ENCODE measurements around the gene GZF1. TPM values are rescaled to one million over a fixed set of nuclear protein-coding genes. Genes with fewer than 3 reads are reported as not detected.

The GZF1 gene
- polyA plus RNA-seq, 1 of the 3 experiments (the other 2 are of a cell fraction): 20.6 TPM

DNA sequence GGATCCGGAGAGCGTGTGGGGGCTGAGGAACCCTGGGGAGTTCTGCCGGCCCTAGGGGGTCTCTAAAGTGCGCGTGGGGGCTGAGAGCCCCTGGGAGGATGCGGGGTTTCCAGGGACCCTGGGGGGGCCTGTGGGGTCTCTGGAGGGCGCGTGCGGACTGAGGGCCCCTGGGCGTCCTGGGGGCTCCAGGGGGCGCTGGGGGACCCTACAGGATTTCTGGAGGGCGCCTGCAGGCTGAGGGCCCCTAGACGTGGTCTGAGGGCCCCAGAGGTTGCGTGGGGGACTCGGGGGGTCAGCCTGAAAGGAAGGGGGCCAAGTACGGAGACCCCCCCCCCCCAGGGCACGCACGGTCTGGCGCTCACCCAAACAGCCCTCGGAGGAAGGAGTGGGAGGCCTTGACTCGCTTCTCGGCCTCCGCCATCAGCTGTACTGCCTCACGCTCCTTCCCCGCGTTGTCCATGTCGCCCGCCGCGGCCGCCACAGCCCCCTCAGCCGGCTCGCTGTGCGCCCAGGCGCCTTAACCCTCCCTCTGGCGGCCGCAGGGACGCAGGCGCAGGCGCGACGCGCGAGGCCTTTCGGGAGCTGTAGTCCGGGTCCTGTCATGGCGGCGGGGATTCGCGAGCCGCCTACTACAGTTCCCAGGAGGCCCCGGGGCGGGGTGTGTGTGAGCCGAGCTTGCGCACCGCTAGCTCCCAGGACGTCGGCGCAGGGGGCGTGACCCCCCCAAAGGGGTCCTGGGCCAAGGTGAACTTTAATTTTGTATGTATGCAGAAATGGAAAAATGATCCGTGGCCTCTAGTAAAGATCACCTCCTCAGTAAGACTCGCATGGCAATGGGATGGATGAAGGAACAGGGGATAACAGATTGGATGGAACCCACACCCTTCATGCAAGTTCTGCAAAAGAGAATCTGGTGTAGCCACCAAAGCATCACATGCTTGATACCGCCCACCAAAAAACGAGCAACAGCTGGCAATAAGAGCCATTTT lies 59.3 kb downstream of the GZF1 start, which contains the start of gene NAPB:
Gene NAPB, minus strand, starts transcription at position 546 of the 989 bp plus-strand sequence. Its CDS starts 86 bp downstream, at position 460.
- POLR2A ChIA-PET: interaction anchor here (3.2 kb wide), 1 partner anchor 71 kb away, joined by 11 read pairs; the partner anchor contains the start of gene NXT1
- WGBS (ENCODE audit: low lambda C conversion rate): under 1% methylated on average over 22 of the region's 64 CpGs
- H3K79me2 ChIP-seq (ENCODE audit: insufficient read depth): peaks cover 49% of the 10 kb centered on the region

More for the DNA sequence above, 59.3 kb downstream of the GZF1 start, which contains the start of gene NAPB:
- Histone ChIP-seq H3K9me2 (no peaks in the 10 kb centered on the region), H3K27ac (ENCODE audit: low read depth in 2 of 2, low read length in 1 of 2) (peak within 1 kb of the TSS; percentile 65 to 80; a peak in 3 of 4 replicates), H3F3A (replicated peaks; ENCODE audit: insufficient read depth) (peaks cover 7% of the 10 kb centered on the region), H4K20me1 (ENCODE audit: insufficient read depth) (no peaks in the 10 kb centered on the region), H3K4me3 (ENCODE audit: low read depth in 2 of 2, low read length in 1 of 2) (peak within 1 kb of the TSS; percentile 77 to 95), H3K9ac (peak within 1 kb of the TSS; percentile 77), H2AFZ (ENCODE audit: low read depth) (peak within 1 kb of the TSS; percentile 85), H3K36me3 (replicated peaks in 1 of 2; ENCODE audit: control insufficient read depth in 1 of 2, insufficient read depth in 2 of 2, low read length in 1 of 2) (peaks cover 0 to 4% of the 10 kb centered on the region in 2 experiments), H3K27me3 (ENCODE audit: insufficient read depth) (no peaks in the 10 kb centered on the region), H3K4me2 (peak within 1 kb of the TSS; percentile 90), H3K4me1 (ENCODE audit: control insufficient read depth in 1 of 2, insufficient read depth in 2 of 2, low read depth in 1 of 2, low read length in 1 of 2) (peaks cover 3 to 5% of the 10 kb centered on the region in 2 experiments; a peak in 3 of 4 replicates), H3K9me3 (no peaks in the 10 kb centered on the region)
- peak; percentile 97 for DNase-seq
- TF ChIP-seq YY1 (IDR thresholded peaks at IDR 0.05; ENCODE audit: low read depth) (peak; percentile 91), NRF1 (IDR thresholded peaks at IDR 0.05; ENCODE audit: low read depth, low read length) (peak; percentile 91), POLR2AphosphoS5 (IDR thresholded peaks at IDR 0.05; ENCODE audit: low read depth, low read length) (peak; percentile 71), MEF2A (IDR thresholded peaks at IDR 0.05; ENCODE audit: borderline replicate concordance, low read depth) (no peak), MXI1 (IDR thresholded peaks at IDR 0.05; ENCODE audit: low read depth, low read length) (peak; percentile 54; the same call in 1 of the 2 replicates), TAF1 (IDR thresholded peaks at IDR 0.05; ENCODE audit: borderline replicate concordance, low read depth, low read length) (peak; percentile 48), SIN3A (IDR thresholded peaks at IDR 0.05; ENCODE audit: borderline replicate concordance, low read depth, low read length) (no peak), EZH2phosphoT487 (IDR thresholded peaks at IDR 0.05; ENCODE audit: borderline replicate concordance, low read depth) (no peak), CTCF (IDR thresholded peaks at IDR 0.05) (peak; percentile 34)
- TF ChIP-seq, protein P1, sequence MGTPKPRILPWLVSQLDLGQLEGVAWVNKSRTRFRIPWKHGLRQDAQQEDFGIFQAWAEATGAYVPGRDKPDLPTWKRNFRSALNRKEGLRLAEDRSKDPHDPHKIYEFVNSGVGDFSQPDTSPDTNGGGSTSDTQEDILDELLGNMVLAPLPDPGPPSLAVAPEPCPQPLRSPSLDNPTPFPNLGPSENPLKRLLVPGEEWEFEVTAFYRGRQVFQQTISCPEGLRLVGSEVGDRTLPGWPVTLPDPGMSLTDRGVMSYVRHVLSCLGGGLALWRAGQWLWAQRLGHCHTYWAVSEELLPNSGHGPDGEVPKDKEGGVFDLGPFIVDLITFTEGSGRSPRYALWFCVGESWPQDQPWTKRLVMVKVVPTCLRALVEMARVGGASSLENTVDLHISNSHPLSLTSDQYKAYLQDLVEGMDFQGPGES (IDR thresholded peaks at IDR 0.05; ENCODE audit: low read depth, low read length): no peak
- CTCF ChIA-PET: interaction anchor here (1.1 to 2.9 kb wide), 7 partner anchors 13 to 81 kb away, joined by 3 to 10 read pairs (median 3); partner anchors contain the start of gene NXT1

Small RNA genes lying within 50 kb of the gene (small RNA-seq; reads per million reads assigned to genes)
- 0 reads per million in 7 experiments for gene RNA5SP479

Other genes with a start within 250 kb of the GZF1 start
- 28.2 TPM in 2 replicates for gene NXT1, start 11.4 kb upstream of the GZF1 start, polyA plus RNA-seq (2012; rRNA removed)
- 3.0 and 5.9 TPM in 2 replicates for gene NAPB, start 59.3 kb downstream of the GZF1 start, polyA plus RNA-seq (2012; rRNA removed)
- gene CSTL1, start 77.5 kb downstream of the GZF1 start, polyA plus RNA-seq (2012; rRNA removed): not detected in 2 replicates
- gene CST11, start 90.7 kb downstream of the GZF1 start, polyA plus RNA-seq (2012; rRNA removed): not detected in 2 replicates
- gene CST8, start 128.9 kb downstream of the GZF1 start, polyA plus RNA-seq (2012; rRNA removed): not detected in 2 replicates
- not detected in 2 replicates for gene CST9L, start 206.3 kb downstream of the GZF1 start, polyA plus RNA-seq (2012; rRNA removed)
- not detected in 2 replicates for gene CST9, start 243.7 kb downstream of the GZF1 start, polyA plus RNA-seq (2012; rRNA removed)

All from SK-N-SH (cell line).